Muscle of leg (tissue), 11 donors: ENCODE data around the gene RBM19. TPM values are rescaled to one million over a fixed set of nuclear protein-coding genes. Genes with fewer than 3 reads are reported as not detected.

Experiments
- DNase-seq: peaks from one replicate; pipeline ENCODE4 v3.0.0; 2013
- H3K27ac ChIP-seq: one replicate; pipeline ENCODE4 v1.5.1; 2013; ENCODE audit warnings: mild to moderate bottlenecking, low read length, control low read depth
- H3K27me3 ChIP-seq: one replicate; pipeline ENCODE4 v1.6.1; 2013; ENCODE audit warnings: low read length; ENCODE audit not compliant: control insufficient read depth, insufficient read depth
- H3K36me3 ChIP-seq: one replicate; pipeline ENCODE4 v1.6.1; 2013; ENCODE audit warnings: low read length; ENCODE audit not compliant: control insufficient read depth, insufficient read depth
- H3K4me1 ChIP-seq: one replicate; pipeline ENCODE4 v1.6.1; 2013; ENCODE audit warnings: low read length; ENCODE audit not compliant: control insufficient read depth, insufficient read depth
- H3K4me3 ChIP-seq: one replicate; pipeline ENCODE4 v1.5.1; 2013; ENCODE audit warnings: low read length, control low read depth
- H3K9me3 ChIP-seq: replicated peaks from 2 replicates; pipeline ENCODE4 v1.6.1; 2013; ENCODE audit warnings: low read depth, low read length; ENCODE audit not compliant: control insufficient read depth
- WGBS: methylation state at CpG from one replicate; pipeline ENCODE4 v1.1.5; 2013; ENCODE audit warnings: missing lambda C conversion rate; ENCODE audit not compliant: insufficient coverage; 5-methylcytosine and 5-hydroxymethylcytosine counted together
- polyA plus RNA-seq, 8 donors: library from polyadenylated mRNA; unstranded; fragments of 120-200 nt; gene quantifications; one replicate each; pipeline versions ENCODE4 v1.2.1 to v1.2.3, GENCODE V29; 2013; ENCODE audit warnings: inconsistent platforms in 1 of 8, low replicate concordance in 1 of 8; ENCODE audit not compliant: insufficient read length in 8 of 8, insufficient read depth in 1 of 8
- total RNA-seq: library from RNA; stranded (reverse); fragments of 120-200 nt; gene quantifications from one replicate; pipeline ENCODE4 v1.2.4, GENCODE V29; 2013

The RBM19 gene
- total and polyA plus RNA-seq, 9 donors: 12.7 to 20.9 (median 16.1) TPM

DNA sequence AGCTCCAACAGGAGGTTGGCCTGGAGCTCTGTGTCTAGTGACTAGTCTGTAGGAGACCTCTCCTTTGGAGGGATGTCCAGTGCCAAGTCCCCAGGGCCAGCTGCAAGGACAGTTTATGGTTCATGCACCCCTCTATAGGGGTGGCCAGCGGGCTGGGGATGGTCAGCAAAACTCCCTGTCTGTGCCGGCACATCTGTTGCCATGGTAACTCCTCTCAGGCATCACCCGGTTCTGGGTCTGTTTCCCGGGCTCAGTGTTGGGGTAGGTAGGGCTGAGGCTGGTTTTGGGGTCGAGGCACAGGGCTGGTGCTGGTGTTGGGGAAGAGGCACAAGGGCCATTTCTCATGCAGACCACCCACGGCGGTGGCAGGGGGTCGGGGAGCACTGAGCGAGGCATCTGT is 196.8 kb downstream of the RBM19 start:
- no peak for DNase-seq
- no peaks in the 10 kb centered on the region for H3K9me3 ChIP-seq
- H3K36me3 ChIP-seq: no peaks in the 10 kb centered on the region
- 26% methylated on average over 5 of the region's 9 CpGs for WGBS
- H3K4me1 ChIP-seq: no peaks in the 10 kb centered on the region
- peaks cover 5% of the 10 kb centered on the region for H3K27me3 ChIP-seq
- no peak overlapping the region for H3K27ac ChIP-seq
- H3K4me3 ChIP-seq: no peak overlapping the region

GRCh38 chr12:113768850-113769249 is 197.3 kb downstream of the RBM19 start:
- Histone ChIP-seq H3K4me1 (no peaks in the 10 kb centered on the region), H3K27me3 (peaks cover 5% of the 10 kb centered on the region), H3K9me3 (no peaks in the 10 kb centered on the region), H3K4me3 (no peak overlapping the region), H3K27ac (no peak overlapping the region), H3K36me3 (no peaks in the 10 kb centered on the region)
- 61% methylated on average over 3 of the region's 6 CpGs for WGBS
- DNase-seq: no peak

GRCh38 chr12:113766879-113767878 is 198.9 kb downstream of the RBM19 start:
- no peaks in the 10 kb centered on the region for H3K9me3 ChIP-seq
- H3K4me1 ChIP-seq: no peaks in the 10 kb centered on the region
- no peaks in the 10 kb centered on the region for H3K36me3 ChIP-seq
- H3K4me3 ChIP-seq: no peak overlapping the region
- 44% methylated on average over 8 of the region's 10 CpGs for WGBS
- no peak overlapping the region for H3K27ac ChIP-seq
- peaks cover 11% of the 10 kb centered on the region for H3K27me3 ChIP-seq
- peak; percentile 8 for DNase-seq
